SK-N-SH (cell line): ENCODE data around the gene HLA-DQB1.

ENCODE experiments used
- CTCF ChIP-seq: fragments of 200-600 bp; sonication (generic); IDR thresholded peaks from 2 replicates; pipeline ENCODE4 v1.6.1; 2017; ENCODE audit warnings: antibody characterized with exemption, mild to moderate bottlenecking, moderate library complexity
- IRF3 ChIP-seq: fragments of 150-350 bp; IDR thresholded peaks from 2 replicates; pipeline ENCODE4 v1.6.1; 2016; ENCODE audit warnings: mild to moderate bottlenecking, low read depth, low read length
- JUND ChIP-seq: IDR thresholded peaks from 2 replicates; pipeline ENCODE4 v1.4.0; 2012
- MAX ChIP-seq: IDR thresholded peaks from 2 replicates; pipeline ENCODE4 v1.4.0; 2012; ENCODE audit warnings: low read depth
- USF1 ChIP-seq: IDR thresholded peaks from 2 replicates; pipeline ENCODE4 v1.4.0; 2012; ENCODE audit warnings: low read depth, borderline replicate concordance

- TF ChIP-seq IRF3 (no peak), JUND (no peak), USF1 (no peak), MAX (no peak), CTCF (no peak)
Observed at GRCh38 chr6:32609731-32610640, 56.5 kb downstream of the HLA-DQB1 start.
